Activated naive CD4-positive, alpha-beta T cell treated with anti-CD3 and anti-CD28 coated beads, Interleukin-2, amount 50 U/mL, for 24 hours (primary cell): ENCODE measurements around the gene THOP1.
A peak's percentile ranks its signal among the peaks of the same experiment; 100 is the strongest.
"Not testable (repeated sequence)": the region's sequence is repeated elsewhere in the genome, so short reads cannot be mapped to it uniquely, and the experiment has no call there.

Source experiments
- H3K27ac Mint-ChIP-seq: one replicate; pipeline ENCODE4 v1.8.0; 2021; ENCODE audit warnings: mild to moderate bottlenecking, mixed read lengths
- H3K27me3 Mint-ChIP-seq: one replicate; pipeline ENCODE4 v1.8.0; 2021; ENCODE audit warnings: mixed read lengths
- H3K36me3 Mint-ChIP-seq: one replicate; pipeline ENCODE4 v1.8.0; 2021; ENCODE audit warnings: mixed read lengths
- H3K4me1 Mint-ChIP-seq: one replicate; pipeline ENCODE4 v1.8.0; 2021; ENCODE audit warnings: mixed read lengths
- H3K4me3 Mint-ChIP-seq: one replicate; pipeline ENCODE4 v1.8.0; 2021; ENCODE audit warnings: mild to moderate bottlenecking, mixed read lengths
- H3K9me3 Mint-ChIP-seq: one replicate; pipeline ENCODE4 v1.8.0; 2021; ENCODE audit warnings: mixed read lengths

The THOP1 gene

GRCh38 chr19:2813235-2814160 lies 28.2 kb downstream of the THOP1 start:
- Mint-ChIP-seq H3K9me3 (no peaks in the 10 kb centered on the region), H3K27me3 (no peaks in the 10 kb centered on the region), H3K4me3 (no peak overlapping the region), H3K36me3 (peaks cover 3% of the 10 kb centered on the region), H3K27ac (no peak overlapping the region), H3K4me1 (no peaks in the 10 kb centered on the region)

- H3K27me3 Mint-ChIP-seq: no peaks in the 10 kb centered on the region
- H3K36me3 Mint-ChIP-seq: no peaks in the 10 kb centered on the region
- no peak overlapping the region for H3K4me3 Mint-ChIP-seq
- H3K9me3 Mint-ChIP-seq: no peaks in the 10 kb centered on the region
- no peak overlapping the region for H3K27ac Mint-ChIP-seq
- H3K4me1 Mint-ChIP-seq: no peaks in the 10 kb centered on the region
Measured at GRCh38 chr19:2814426-2814825, 29.1 kb downstream of the THOP1 start.

GRCh38 chr19:2815191-2815614 lies 29.9 kb downstream of the THOP1 start:
- Mint-ChIP-seq H3K4me1 (peaks cover 1% of the 10 kb centered on the region), H3K27me3 (no peaks in the 10 kb centered on the region), H3K4me3 (no peak overlapping the region), H3K27ac (no peak overlapping the region), H3K9me3 (no peaks in the 10 kb centered on the region), H3K36me3 (no peaks in the 10 kb centered on the region)

GRCh38 chr19:2815923-2816322 lies 30.6 kb downstream of the THOP1 start:
- no peak overlapping the region for H3K27ac Mint-ChIP-seq
- H3K36me3 Mint-ChIP-seq: no peaks in the 10 kb centered on the region
- H3K4me1 Mint-ChIP-seq: peaks cover 4% of the 10 kb centered on the region
- H3K27me3 Mint-ChIP-seq: no peaks in the 10 kb centered on the region
- no peaks in the 10 kb centered on the region for H3K9me3 Mint-ChIP-seq
- no peak overlapping the region for H3K4me3 Mint-ChIP-seq

- Mint-ChIP-seq H3K36me3 (no peaks in the 10 kb centered on the region), H3K9me3 (no peaks in the 10 kb centered on the region), H3K27me3 (no peaks in the 10 kb centered on the region), H3K4me3 (no peak overlapping the region), H3K4me1 (peaks cover 4% of the 10 kb centered on the region), H3K27ac (no peak overlapping the region)
Measured at GRCh38 chr19:2816641-2817040, 31.3 kb downstream of the THOP1 start.

GRCh38 chr19:2817237-2817829 lies 32.0 kb downstream of the THOP1 start:
- H3K4me1 Mint-ChIP-seq, H3K36me3 Mint-ChIP-seq, H3K27ac Mint-ChIP-seq, H3K27me3 Mint-ChIP-seq, H3K9me3 Mint-ChIP-seq, H3K4me3 Mint-ChIP-seq: not testable (repeated sequence)

- peak within 1 kb of the TSS; percentile 86 for H3K4me3 Mint-ChIP-seq
- H3K36me3 Mint-ChIP-seq: no peaks in the 10 kb centered on the region
- peaks cover 4% of the 10 kb centered on the region for H3K4me1 Mint-ChIP-seq
- H3K27ac Mint-ChIP-seq: peak within 1 kb of the TSS; percentile 76
- no peaks in the 10 kb centered on the region for H3K9me3 Mint-ChIP-seq
- H3K27me3 Mint-ChIP-seq: no peaks in the 10 kb centered on the region
Measured at GRCh38 chr19:2819540-2820111, 34.3 kb downstream of the THOP1 start, which contains the start of gene ZNF554. ZNF554 (plus strand) TSS chr19:2819868; CDS start chr19:2820072, 204 bp downstream.

- H3K27me3 Mint-ChIP-seq: no peaks in the 10 kb centered on the region
- H3K4me3 Mint-ChIP-seq: peak overlapping the region; percentile 86
- peak overlapping the region; percentile 23 for H3K27ac Mint-ChIP-seq
- no peaks in the 10 kb centered on the region for H3K9me3 Mint-ChIP-seq
- no peaks in the 10 kb centered on the region for H3K36me3 Mint-ChIP-seq
- H3K4me1 Mint-ChIP-seq: peaks cover 4% of the 10 kb centered on the region
Measured at GRCh38 chr19:2820112-2820702, 34.9 kb downstream of the THOP1 start.

- Mint-ChIP-seq H3K4me3 (no peak overlapping the region), H3K27me3 (no peaks in the 10 kb centered on the region), H3K9me3 (peaks cover 5% of the 10 kb centered on the region), H3K36me3 (peaks cover 8% of the 10 kb centered on the region), H3K27ac (no peak overlapping the region), H3K4me1 (peaks cover 4% of the 10 kb centered on the region)
Measured at GRCh38 chr19:2822846-2823245, 37.5 kb downstream of the THOP1 start.

GRCh38 chr19:2823646-2824045 lies 38.3 kb downstream of the THOP1 start:
- peaks cover 4% of the 10 kb centered on the region for H3K4me1 Mint-ChIP-seq
- H3K4me3 Mint-ChIP-seq: no peak overlapping the region
- no peaks in the 10 kb centered on the region for H3K27me3 Mint-ChIP-seq
- H3K27ac Mint-ChIP-seq: no peak overlapping the region
- H3K9me3 Mint-ChIP-seq: peaks cover 6% of the 10 kb centered on the region
- peaks cover 16% of the 10 kb centered on the region for H3K36me3 Mint-ChIP-seq

GRCh38 chr19:2824129-2824528 lies 38.8 kb downstream of the THOP1 start:
- H3K4me1 Mint-ChIP-seq: peaks cover 4% of the 10 kb centered on the region
- no peak overlapping the region for H3K27ac Mint-ChIP-seq

GRCh38 chr19:2827022-2827421 lies 41.7 kb downstream of the THOP1 start:
- H3K36me3 Mint-ChIP-seq: peaks cover 24% of the 10 kb centered on the region
- peaks cover 6% of the 10 kb centered on the region for H3K9me3 Mint-ChIP-seq
- H3K4me3 Mint-ChIP-seq: no peak overlapping the region
- no peaks in the 10 kb centered on the region for H3K4me1 Mint-ChIP-seq
- H3K27me3 Mint-ChIP-seq: no peaks in the 10 kb centered on the region
- H3K27ac Mint-ChIP-seq: no peak overlapping the region

More at GRCh38 chr19:2824129-2824528, 38.8 kb downstream of the THOP1 start:
- Mint-ChIP-seq H3K27me3 (no peaks in the 10 kb centered on the region), H3K4me3 (no peak overlapping the region), H3K9me3 (peaks cover 6% of the 10 kb centered on the region), H3K36me3 (peaks cover 18% of the 10 kb centered on the region)

GRCh38 chr19:2827840-2828489 lies 42.7 kb downstream of the THOP1 start:
- no peaks in the 10 kb centered on the region for H3K27me3 Mint-ChIP-seq
- peaks cover 31% of the 10 kb centered on the region for H3K36me3 Mint-ChIP-seq
- no peaks in the 10 kb centered on the region for H3K4me1 Mint-ChIP-seq

GRCh38 chr19:2834294-2834871 lies 49.1 kb downstream of the THOP1 start:
- H3K4me1 Mint-ChIP-seq: no peaks in the 10 kb centered on the region
- H3K36me3 Mint-ChIP-seq: peaks cover 38% of the 10 kb centered on the region
- no peaks in the 10 kb centered on the region for H3K9me3 Mint-ChIP-seq
- H3K27ac Mint-ChIP-seq: no peak overlapping the region
- no peak overlapping the region for H3K4me3 Mint-ChIP-seq
- H3K27me3 Mint-ChIP-seq: no peaks in the 10 kb centered on the region

More at GRCh38 chr19:2827840-2828489, 42.7 kb downstream of the THOP1 start:
- Mint-ChIP-seq H3K4me3 (no peak overlapping the region), H3K9me3 (peaks cover 6% of the 10 kb centered on the region), H3K27ac (no peak overlapping the region)

- H3K4me3 Mint-ChIP-seq: no peak overlapping the region
- no peak overlapping the region for H3K27ac Mint-ChIP-seq
- H3K4me1 Mint-ChIP-seq: peaks cover 4% of the 10 kb centered on the region
- no peaks in the 10 kb centered on the region for H3K9me3 Mint-ChIP-seq
- H3K36me3 Mint-ChIP-seq: peaks cover 32% of the 10 kb centered on the region
- H3K27me3 Mint-ChIP-seq: no peaks in the 10 kb centered on the region
Measured at GRCh38 chr19:2837430-2837829, 52.1 kb downstream of the THOP1 start.
